Measurements from ENCODE around the gene CLEC16A. TPM values are rescaled to one million over a fixed set of nuclear protein-coding genes. Genes with fewer than 3 reads are reported as not detected.

The CLEC16A gene
- total RNA-seq, 1 donor from 2014 or later, result 58.1 TPM

DNA sequence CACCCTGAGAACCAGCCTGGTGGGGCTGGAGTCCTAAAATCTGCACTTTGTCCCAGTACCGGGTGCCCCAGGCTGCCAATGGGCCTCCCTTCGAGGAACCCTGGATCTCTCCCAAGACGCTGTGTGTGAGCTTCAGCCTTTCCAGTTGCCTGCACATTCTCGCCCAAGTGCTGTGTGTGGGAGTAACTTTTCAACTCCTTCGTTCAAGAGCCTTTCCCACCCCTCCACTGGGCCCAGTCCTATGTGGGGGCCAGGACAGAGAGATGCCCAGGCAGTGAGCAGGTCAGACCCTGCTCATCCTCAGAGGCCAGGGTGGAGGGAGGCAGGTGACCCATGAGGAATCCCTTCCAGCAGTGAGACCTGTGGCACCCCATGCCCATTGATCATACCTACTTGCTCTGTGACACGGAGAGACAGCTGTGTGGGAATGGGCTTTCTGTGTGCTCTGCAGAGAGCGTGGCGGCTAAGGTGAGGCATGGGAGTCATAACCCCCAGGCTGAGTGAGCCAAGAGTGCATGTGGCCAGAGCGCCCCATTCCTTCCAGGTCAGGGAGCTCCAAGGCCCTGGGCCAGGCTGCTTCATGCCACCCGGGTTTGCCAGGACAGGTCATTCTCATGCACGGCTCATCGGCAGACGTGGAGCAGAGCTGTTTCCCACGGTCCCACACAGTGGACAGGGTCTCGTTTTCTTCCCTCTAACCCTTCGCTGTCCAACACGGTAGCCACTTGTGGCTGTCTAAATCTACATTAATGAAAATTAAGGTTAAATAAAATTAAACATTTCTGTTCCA is 154.4 kb downstream of the CLEC16A start:
- TF ChIP-seq, protein P1, sequence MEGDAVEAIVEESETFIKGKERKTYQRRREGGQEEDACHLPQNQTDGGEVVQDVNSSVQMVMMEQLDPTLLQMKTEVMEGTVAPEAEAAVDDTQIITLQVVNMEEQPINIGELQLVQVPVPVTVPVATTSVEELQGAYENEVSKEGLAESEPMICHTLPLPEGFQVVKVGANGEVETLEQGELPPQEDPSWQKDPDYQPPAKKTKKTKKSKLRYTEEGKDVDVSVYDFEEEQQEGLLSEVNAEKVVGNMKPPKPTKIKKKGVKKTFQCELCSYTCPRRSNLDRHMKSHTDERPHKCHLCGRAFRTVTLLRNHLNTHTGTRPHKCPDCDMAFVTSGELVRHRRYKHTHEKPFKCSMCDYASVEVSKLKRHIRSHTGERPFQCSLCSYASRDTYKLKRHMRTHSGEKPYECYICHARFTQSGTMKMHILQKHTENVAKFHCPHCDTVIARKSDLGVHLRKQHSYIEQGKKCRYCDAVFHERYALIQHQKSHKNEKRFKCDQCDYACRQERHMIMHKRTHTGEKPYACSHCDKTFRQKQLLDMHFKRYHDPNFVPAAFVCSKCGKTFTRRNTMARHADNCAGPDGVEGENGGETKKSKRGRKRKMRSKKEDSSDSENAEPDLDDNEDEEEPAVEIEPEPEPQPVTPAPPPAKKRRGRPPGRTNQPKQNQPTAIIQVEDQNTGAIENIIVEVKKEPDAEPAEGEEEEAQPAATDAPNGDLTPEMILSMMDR (IDR thresholded peaks at IDR 0.05; ENCODE audit: unreplicated experiment), result no peak
- Mint-ChIP-seq H3K27me3 (ENCODE audit: unreplicated experiment) (no peaks in the 10 kb centered on the region), H3K4me3 (ENCODE audit: unreplicated experiment) (no peak overlapping the region), H3K9me3 (ENCODE audit: unreplicated experiment) (no peaks in the 10 kb centered on the region), H3K36me3 (ENCODE audit: low read depth, unreplicated experiment) (peaks cover 18% of the 10 kb centered on the region), H3K4me1 (ENCODE audit: unreplicated experiment) (peaks cover 20% of the 10 kb centered on the region), H3K27ac (ENCODE audit: unreplicated experiment) (no peak overlapping the region)
- no peak for DNase-seq (ENCODE audit: low spot score)

DNA sequence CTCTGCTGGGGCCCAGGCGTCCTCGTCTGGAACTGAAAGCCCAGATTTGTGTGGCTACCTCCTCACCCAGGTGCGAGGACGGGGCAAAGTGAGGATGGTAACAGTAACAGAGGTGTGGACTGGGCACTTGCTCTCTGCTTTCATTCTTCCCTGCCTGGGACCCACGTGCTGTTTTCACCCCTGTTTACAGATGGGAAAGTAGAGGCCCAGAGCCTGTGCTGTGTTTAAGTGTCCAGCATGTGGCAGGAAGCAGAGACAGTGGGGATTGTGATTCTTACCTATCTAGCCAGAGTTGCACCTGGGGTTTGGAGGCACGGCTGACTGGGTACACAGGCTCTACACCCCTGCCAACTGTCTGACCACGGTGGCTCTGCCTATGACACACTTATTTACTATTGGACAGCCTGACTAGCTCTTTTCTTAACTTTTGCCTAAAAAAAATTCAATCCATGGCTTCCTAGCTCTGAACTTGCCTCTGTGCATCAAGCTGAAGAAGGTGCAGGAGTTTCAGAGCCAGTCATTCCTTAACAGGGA is 155.4 kb downstream of the CLEC16A start:
- H3K4me3 Mint-ChIP-seq (ENCODE audit: unreplicated experiment), result no peak overlapping the region
- TF ChIP-seq, protein P1 (IDR thresholded peaks at IDR 0.05; ENCODE audit: unreplicated experiment), result no peak
- peak overlapping the region; percentile 48 for H3K27ac Mint-ChIP-seq (ENCODE audit: unreplicated experiment)

DNA sequence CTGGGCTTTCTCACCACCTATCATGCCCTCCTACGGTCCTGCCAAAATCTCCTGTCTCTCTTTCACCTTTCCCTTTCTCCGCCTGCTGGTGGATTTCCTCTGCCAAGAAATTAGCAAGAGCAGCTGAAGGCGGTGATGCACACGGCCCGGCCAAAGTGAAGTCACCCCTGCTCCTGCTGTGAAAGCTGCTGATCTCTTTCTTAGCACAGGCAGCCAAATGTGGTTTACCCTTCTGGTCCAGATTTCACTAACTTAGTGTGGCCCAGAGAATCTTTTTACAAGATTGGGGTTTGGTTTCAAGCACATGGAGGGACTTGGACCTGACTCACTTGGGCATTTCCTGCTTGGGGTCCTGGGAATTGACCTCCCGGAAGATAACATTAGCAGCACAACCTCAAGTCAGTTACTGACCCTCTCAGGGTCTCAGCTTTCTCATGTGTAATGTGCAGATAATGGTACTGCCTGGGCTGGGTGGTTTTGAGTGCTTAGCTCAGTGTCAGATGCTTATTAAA is 155.9 kb downstream of the CLEC16A start:
- no peaks in the 10 kb centered on the region for H3K9me3 Mint-ChIP-seq (ENCODE audit: unreplicated experiment)
- TF ChIP-seq, protein P1 (IDR thresholded peaks at IDR 0.05; ENCODE audit: unreplicated experiment), result no peak
- peak; percentile 18 for DNase-seq (ENCODE audit: low spot score)
- H3K4me1 Mint-ChIP-seq (ENCODE audit: unreplicated experiment), result peaks cover 23% of the 10 kb centered on the region
- peaks cover 14% of the 10 kb centered on the region for H3K36me3 Mint-ChIP-seq (ENCODE audit: low read depth, unreplicated experiment)
- H3K27me3 Mint-ChIP-seq (ENCODE audit: unreplicated experiment), result no peaks in the 10 kb centered on the region
- peak overlapping the region; percentile 48 for H3K27ac Mint-ChIP-seq (ENCODE audit: unreplicated experiment)
- no peak overlapping the region for H3K4me3 Mint-ChIP-seq (ENCODE audit: unreplicated experiment)

More for the DNA sequence above, 155.4 kb downstream of the CLEC16A start:
- Mint-ChIP-seq H3K4me1 (ENCODE audit: unreplicated experiment) (peaks cover 18% of the 10 kb centered on the region), H3K27me3 (ENCODE audit: unreplicated experiment) (no peaks in the 10 kb centered on the region), H3K36me3 (ENCODE audit: low read depth, unreplicated experiment) (peaks cover 19% of the 10 kb centered on the region), H3K9me3 (ENCODE audit: unreplicated experiment) (no peaks in the 10 kb centered on the region)
- DNase-seq (ENCODE audit: low spot score), result no peak

DNA sequence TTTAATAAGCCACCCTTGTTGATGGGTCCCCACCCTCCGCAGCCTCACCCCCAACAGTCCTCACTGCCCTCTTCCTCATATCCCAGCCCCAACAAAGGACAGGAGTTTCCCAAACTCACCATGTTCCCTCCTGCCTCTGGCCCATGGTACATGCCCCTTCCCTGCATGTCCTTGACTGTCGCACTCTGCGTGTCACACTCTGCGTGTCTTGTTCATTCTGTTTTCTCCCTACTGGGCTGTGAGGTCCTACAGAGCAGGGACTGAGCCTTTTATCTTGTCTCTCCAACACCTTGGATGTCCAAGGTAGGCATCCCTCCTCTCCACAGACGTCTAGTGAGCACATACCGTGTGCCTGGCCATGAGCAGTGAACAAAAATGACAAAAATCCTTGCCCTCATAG is 156.9 kb downstream of the CLEC16A start:
- TF ChIP-seq, protein P1 (IDR thresholded peaks at IDR 0.05; ENCODE audit: unreplicated experiment), result no peak
- no peaks in the 10 kb centered on the region for H3K27me3 Mint-ChIP-seq (ENCODE audit: unreplicated experiment)
- no peak overlapping the region for H3K4me3 Mint-ChIP-seq (ENCODE audit: unreplicated experiment)
- no peak for DNase-seq (ENCODE audit: low spot score)
- no peak overlapping the region for H3K27ac Mint-ChIP-seq (ENCODE audit: unreplicated experiment)
- peaks cover 28% of the 10 kb centered on the region for H3K4me1 Mint-ChIP-seq (ENCODE audit: unreplicated experiment)
- no peaks in the 10 kb centered on the region for H3K9me3 Mint-ChIP-seq (ENCODE audit: unreplicated experiment)
- H3K36me3 Mint-ChIP-seq (ENCODE audit: low read depth, unreplicated experiment), result peaks cover 13% of the 10 kb centered on the region
